PC-9 (cell line): ENCODE data around the gene ADGRG2.
A peak's percentile ranks its signal among the peaks of the same experiment; 100 is the strongest.

Source experiments
- CTCF ChIP-seq: fragments of 200-600 bp; sonication (generic); conservative IDR thresholded peaks from 2 replicates; pipeline ENCODE4 v1.6.1; 2017; ENCODE audit warnings: mixed run types, antibody characterized with exemption, mild to moderate bottlenecking, moderate library complexity
- EZH2 ChIP-seq: fragments of 200-600 bp; sonication (generic); IDR thresholded peaks from 2 replicates; pipeline ENCODE4 v1.8.0; 2017; ENCODE audit warnings: antibody characterized with exemption, low read depth

GRCh38 chrX:19017271-19017670 is 105.0 kb downstream of the ADGRG2 start:
- TF ChIP-seq CTCF (peak; percentile 64), EZH2 (no peak)
